ENCODE measurements around the gene KRTAP5-8.

GRCh38 chr11:71491940-71492339 is 45.9 kb upstream of the KRTAP5-8 start:
- TF ChIP-seq CTCF (IDR thresholded peaks at IDR 0.05; ENCODE audit: extremely low read depth in 1 of 2, insufficient read depth in 1 of 2, low read depth in 1 of 2, low read length in 2 of 2) (no peak), POLR2AphosphoS5 (IDR thresholded peaks at IDR 0.05; ENCODE audit: insufficient read depth, low read depth, low read length) (no peak), EZH2 (IDR thresholded peaks at IDR 0.05; ENCODE audit: borderline replicate concordance, low read depth, low read length, severe bottlenecking) (no peak), POLR2A (IDR thresholded peaks at IDR 0.05; ENCODE audit: low read depth, low read length) (no peak), MYC (IDR thresholded peaks at IDR 0.05; ENCODE audit: low read depth, low read length) (no peak)
